ENCODE results near the gene CBLB. TPM values are rescaled to one million over a fixed set of nuclear protein-coding genes. Genes with fewer than 3 reads are reported as not detected.

Gene CBLB
- total RNA-seq, 1 experiment from 2014 or later, result 98.8 TPM

DNA sequence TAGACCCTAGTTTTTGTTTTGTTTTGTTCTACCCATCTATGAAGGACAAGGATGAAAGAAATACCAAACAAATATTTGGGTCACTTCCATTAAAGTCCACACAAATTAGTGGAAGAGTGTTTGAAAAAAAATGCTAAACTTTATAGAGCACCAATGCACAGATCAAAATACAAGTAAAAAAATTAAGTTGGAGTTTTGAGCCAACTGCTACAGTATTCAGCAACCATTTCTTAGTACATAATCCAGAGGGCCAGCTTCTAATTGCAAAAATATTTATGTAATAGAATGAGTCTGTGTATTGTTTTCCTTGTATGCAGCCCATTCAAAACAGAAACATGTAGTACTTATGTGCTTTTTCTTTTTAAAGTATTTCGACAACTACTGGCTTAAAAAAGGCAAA lies 121.1 kb downstream of the CBLB start:
- Histone ChIP-seq H3K4me1 (ENCODE audit: low read length) (peaks cover 70% of the 10 kb centered on the region), H3K9me3 (ENCODE audit: low read length) (no peaks in the 10 kb centered on the region), H3K4me2 (ENCODE audit: low read depth, low read length, poor library complexity, severe bottlenecking) (peak overlapping the region; percentile 0), H3K27me3 (ENCODE audit: low read length) (no peaks in the 10 kb centered on the region), H2AFZ (ENCODE audit: low read length) (no peak overlapping the region), H4K20me1 (ENCODE audit: insufficient read depth, low read depth, low read length) (no peaks in the 10 kb centered on the region), H3K79me2 (ENCODE audit: low read length) (peaks cover 84% of the 10 kb centered on the region), H3K27ac (ENCODE audit: low read length) (peak overlapping the region; percentile 42; the same call in 1 of the 2 replicates), H3K4me3 (ENCODE audit: low read length) (no peak overlapping the region), H3K36me3 (ENCODE audit: insufficient read depth, low read length) (peaks cover 52% of the 10 kb centered on the region), H3K9me2 (replicated peaks; ENCODE audit: insufficient read depth, low read length) (no peaks in the 10 kb centered on the region), H3K9ac (ENCODE audit: low read length) (no peak overlapping the region)
- DNase-seq, result no peak

DNA sequence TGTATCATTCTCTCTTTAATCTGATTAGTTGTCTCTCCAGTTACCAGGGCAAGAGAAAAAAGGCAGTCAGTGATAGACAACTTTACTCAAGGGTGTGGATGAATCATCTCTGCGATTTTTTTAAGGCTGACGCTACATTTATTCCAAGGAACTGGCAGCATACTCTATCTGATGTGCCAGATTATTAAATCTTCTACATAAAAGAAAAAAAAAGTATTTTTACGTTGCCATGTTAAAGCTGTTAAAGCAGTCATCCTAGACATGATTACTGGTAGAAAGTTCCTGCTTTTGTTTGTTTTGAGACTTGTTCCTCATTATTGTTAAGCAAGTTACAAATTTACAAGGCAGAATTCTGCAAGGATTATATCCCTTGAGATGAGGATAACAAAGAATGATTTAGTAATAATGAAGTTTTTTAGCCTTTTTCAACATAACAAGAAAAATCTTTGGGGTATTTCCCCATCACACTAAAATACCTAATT lies 121.7 kb downstream of the CBLB start:
- H3K27ac ChIP-seq (ENCODE audit: low read length), result peak overlapping the region; percentile 42; the same call in 1 of the 2 replicates
- H3K9me2 ChIP-seq (replicated peaks; ENCODE audit: insufficient read depth, low read length), result no peaks in the 10 kb centered on the region
- H2AFZ ChIP-seq (ENCODE audit: low read length), result no peak overlapping the region
- peaks cover 78% of the 10 kb centered on the region for H3K79me2 ChIP-seq (ENCODE audit: low read length)
- H3K9me3 ChIP-seq (ENCODE audit: low read length), result no peaks in the 10 kb centered on the region
- no peak overlapping the region for H3K9ac ChIP-seq (ENCODE audit: low read length)
- peaks cover 65% of the 10 kb centered on the region for H3K4me1 ChIP-seq (ENCODE audit: low read length)
- H3K4me3 ChIP-seq (ENCODE audit: low read length), result no peak overlapping the region
- H3K36me3 ChIP-seq (ENCODE audit: insufficient read depth, low read length), result peaks cover 58% of the 10 kb centered on the region
- peak overlapping the region; percentile 0 for H3K4me2 ChIP-seq (ENCODE audit: low read depth, low read length, poor library complexity, severe bottlenecking)
- no peak for DNase-seq
- H4K20me1 ChIP-seq (ENCODE audit: insufficient read depth, low read depth, low read length), result no peaks in the 10 kb centered on the region
- H3K27me3 ChIP-seq (ENCODE audit: low read length), result no peaks in the 10 kb centered on the region

- no peak overlapping the region for H2AFZ ChIP-seq (ENCODE audit: low read length)
- H3K27me3 ChIP-seq (ENCODE audit: low read length), result no peaks in the 10 kb centered on the region
- H3K4me1 ChIP-seq (ENCODE audit: low read length), result peaks cover 58% of the 10 kb centered on the region
- no peak overlapping the region for H3K9ac ChIP-seq (ENCODE audit: low read length)
- no peak for DNase-seq
- H3K9me2 ChIP-seq (replicated peaks; ENCODE audit: insufficient read depth, low read length), result no peaks in the 10 kb centered on the region
- peaks cover 63% of the 10 kb centered on the region for H3K36me3 ChIP-seq (ENCODE audit: insufficient read depth, low read length)
- no peaks in the 10 kb centered on the region for H3K9me3 ChIP-seq (ENCODE audit: low read length)
- H3K27ac ChIP-seq (ENCODE audit: low read length), result peak overlapping the region; percentile 42; the same call in 1 of the 2 replicates
- H3K79me2 ChIP-seq (ENCODE audit: low read length), result peaks cover 78% of the 10 kb centered on the region
- H4K20me1 ChIP-seq (ENCODE audit: insufficient read depth, low read depth, low read length), result no peaks in the 10 kb centered on the region
- H3K4me3 ChIP-seq (ENCODE audit: low read length), result no peak overlapping the region
- H3K4me2 ChIP-seq (ENCODE audit: low read depth, low read length, poor library complexity, severe bottlenecking), result peak overlapping the region; percentile 0
Observed at GRCh38 chr3:105746231-105746996, 122.4 kb downstream of the CBLB start.

DNA sequence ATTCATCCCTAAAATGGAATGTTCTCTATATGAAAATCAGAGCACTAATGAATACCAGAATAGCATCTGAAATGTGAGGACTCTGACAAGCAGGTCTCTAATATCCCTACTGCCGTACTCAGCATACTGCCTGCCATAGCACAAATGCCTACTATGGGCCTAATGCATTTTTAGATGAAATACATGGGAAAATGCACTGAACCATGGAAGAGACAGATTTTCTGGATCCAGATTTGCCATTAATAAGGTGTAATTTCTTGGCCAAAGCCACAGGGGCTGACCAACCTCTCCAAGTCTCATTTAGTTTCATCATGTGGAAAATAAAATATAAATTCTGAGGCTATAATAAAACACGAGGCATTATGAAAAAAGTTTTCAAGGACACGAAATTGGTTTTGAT lies 123.8 kb downstream of the CBLB start:
- H3K4me2 ChIP-seq (ENCODE audit: low read depth, low read length, poor library complexity, severe bottlenecking), result no peak overlapping the region
- no peak overlapping the region for H2AFZ ChIP-seq (ENCODE audit: low read length)
- H3K4me3 ChIP-seq (ENCODE audit: low read length), result no peak overlapping the region
- H3K9me3 ChIP-seq (ENCODE audit: low read length), result no peaks in the 10 kb centered on the region
- peaks cover 44% of the 10 kb centered on the region for H3K4me1 ChIP-seq (ENCODE audit: low read length)
- no peak overlapping the region for H3K9ac ChIP-seq (ENCODE audit: low read length)
- no peak for DNase-seq
- peak overlapping the region; percentile 4; the same call in 1 of the 2 replicates for H3K27ac ChIP-seq (ENCODE audit: low read length)
- no peaks in the 10 kb centered on the region for H3K27me3 ChIP-seq (ENCODE audit: low read length)
- no peaks in the 10 kb centered on the region for H3K9me2 ChIP-seq (replicated peaks; ENCODE audit: insufficient read depth, low read length)
- H3K79me2 ChIP-seq (ENCODE audit: low read length), result peaks cover 70% of the 10 kb centered on the region
- peaks cover 55% of the 10 kb centered on the region for H3K36me3 ChIP-seq (ENCODE audit: insufficient read depth, low read length)
- no peaks in the 10 kb centered on the region for H4K20me1 ChIP-seq (ENCODE audit: insufficient read depth, low read depth, low read length)

DNA sequence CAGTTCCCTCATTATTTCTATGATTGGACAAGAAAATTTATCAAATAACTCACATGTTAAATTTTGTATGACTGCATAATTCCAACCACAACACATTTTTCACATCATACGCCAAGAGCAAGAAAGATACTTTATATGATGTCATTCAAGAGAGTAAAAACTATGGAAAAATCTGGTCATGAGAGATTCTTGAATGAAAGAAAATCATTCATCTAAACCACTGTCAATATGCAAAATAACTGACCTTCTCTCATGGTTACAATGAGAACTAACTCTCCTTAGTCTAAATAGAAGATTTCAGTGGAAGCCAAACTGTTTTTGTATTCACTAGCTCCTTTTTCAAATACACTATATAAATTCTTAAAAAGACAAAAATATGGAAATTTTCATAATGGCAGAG lies 124.6 kb downstream of the CBLB start:
- Histone ChIP-seq H3K4me2 (ENCODE audit: low read depth, low read length, poor library complexity, severe bottlenecking) (no peak overlapping the region), H3K4me1 (ENCODE audit: low read length) (peaks cover 38% of the 10 kb centered on the region), H3K79me2 (ENCODE audit: low read length) (peaks cover 63% of the 10 kb centered on the region), H2AFZ (ENCODE audit: low read length) (no peak overlapping the region), H3K9ac (ENCODE audit: low read length) (no peak overlapping the region), H3K4me3 (ENCODE audit: low read length) (no peak overlapping the region), H3K27me3 (ENCODE audit: low read length) (no peaks in the 10 kb centered on the region), H3K9me2 (replicated peaks; ENCODE audit: insufficient read depth, low read length) (no peaks in the 10 kb centered on the region), H4K20me1 (ENCODE audit: insufficient read depth, low read depth, low read length) (no peaks in the 10 kb centered on the region), H3K9me3 (ENCODE audit: low read length) (no peaks in the 10 kb centered on the region), H3K27ac (ENCODE audit: low read length) (no peak overlapping the region; the same call in 1 of the 2 replicates), H3K36me3 (ENCODE audit: insufficient read depth, low read length) (peaks cover 56% of the 10 kb centered on the region)
- DNase-seq, result no peak

GRCh38 chr3:105733356-105733755 lies 135.5 kb downstream of the CBLB start:
- peaks cover 59% of the 10 kb centered on the region for H3K36me3 ChIP-seq (ENCODE audit: insufficient read depth, low read length)
- H3K79me2 ChIP-seq (ENCODE audit: low read length), result 0 out of 2 replicates have a peak, but pooled peaks cover 8% of the 10 kb centered on the region
- no peak overlapping the region for H3K4me2 ChIP-seq (ENCODE audit: low read depth, low read length, poor library complexity, severe bottlenecking)
- H3K9me3 ChIP-seq (ENCODE audit: low read length), result no peaks in the 10 kb centered on the region
- no peak for DNase-seq
- no peaks in the 10 kb centered on the region for H3K27me3 ChIP-seq (ENCODE audit: low read length)
- H2AFZ ChIP-seq (ENCODE audit: low read length), result no peak overlapping the region
- H3K4me1 ChIP-seq (ENCODE audit: low read length), result peaks cover 13% of the 10 kb centered on the region
- H4K20me1 ChIP-seq (ENCODE audit: insufficient read depth, low read depth, low read length), result no peaks in the 10 kb centered on the region
- no peak overlapping the region for H3K27ac ChIP-seq (ENCODE audit: low read length)
- no peaks in the 10 kb centered on the region for H3K9me2 ChIP-seq (replicated peaks; ENCODE audit: insufficient read depth, low read length)
- H3K4me3 ChIP-seq (ENCODE audit: low read length), result no peak overlapping the region
- H3K9ac ChIP-seq (ENCODE audit: low read length), result no peak overlapping the region

DNA sequence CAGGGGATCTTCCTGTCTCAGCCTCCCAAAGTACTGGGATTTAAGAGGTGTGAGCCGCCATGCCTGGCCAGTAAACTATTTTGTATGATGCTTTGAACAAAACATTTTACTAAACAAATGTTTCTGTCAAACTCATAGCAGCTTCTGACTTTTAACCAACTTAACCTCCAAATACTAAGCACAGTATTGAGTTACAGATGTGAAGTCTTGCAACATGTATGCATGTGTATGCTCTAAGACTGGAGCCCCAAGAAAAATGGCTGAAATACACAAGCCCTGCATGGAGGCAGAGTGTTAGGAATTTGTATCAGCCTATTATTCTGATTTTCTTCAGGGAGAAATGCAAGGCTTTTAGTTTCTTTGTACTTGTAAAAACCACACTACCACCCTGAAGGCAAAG lies 137.1 kb downstream of the CBLB start:
- Histone ChIP-seq H3K4me2 (ENCODE audit: low read depth, low read length, poor library complexity, severe bottlenecking) (no peak overlapping the region), H3K27me3 (ENCODE audit: low read length) (no peaks in the 10 kb centered on the region), H3K36me3 (ENCODE audit: insufficient read depth, low read length) (peaks cover 65% of the 10 kb centered on the region), H3K4me1 (ENCODE audit: low read length) (peaks cover 13% of the 10 kb centered on the region), H4K20me1 (ENCODE audit: insufficient read depth, low read depth, low read length) (no peaks in the 10 kb centered on the region), H3K9ac (ENCODE audit: low read length) (no peak overlapping the region), H3K4me3 (ENCODE audit: low read length) (no peak overlapping the region), H2AFZ (ENCODE audit: low read length) (no peak overlapping the region), H3K27ac (ENCODE audit: low read length) (peak overlapping the region; percentile 9; the same call in 1 of the 2 replicates), H3K9me3 (ENCODE audit: low read length) (no peaks in the 10 kb centered on the region), H3K79me2 (ENCODE audit: low read length) (0 out of 2 replicates have a peak, but pooled peaks cover 8% of the 10 kb centered on the region), H3K9me2 (replicated peaks; ENCODE audit: insufficient read depth, low read length) (no peaks in the 10 kb centered on the region)
- DNase-seq, result no peak

DNA sequence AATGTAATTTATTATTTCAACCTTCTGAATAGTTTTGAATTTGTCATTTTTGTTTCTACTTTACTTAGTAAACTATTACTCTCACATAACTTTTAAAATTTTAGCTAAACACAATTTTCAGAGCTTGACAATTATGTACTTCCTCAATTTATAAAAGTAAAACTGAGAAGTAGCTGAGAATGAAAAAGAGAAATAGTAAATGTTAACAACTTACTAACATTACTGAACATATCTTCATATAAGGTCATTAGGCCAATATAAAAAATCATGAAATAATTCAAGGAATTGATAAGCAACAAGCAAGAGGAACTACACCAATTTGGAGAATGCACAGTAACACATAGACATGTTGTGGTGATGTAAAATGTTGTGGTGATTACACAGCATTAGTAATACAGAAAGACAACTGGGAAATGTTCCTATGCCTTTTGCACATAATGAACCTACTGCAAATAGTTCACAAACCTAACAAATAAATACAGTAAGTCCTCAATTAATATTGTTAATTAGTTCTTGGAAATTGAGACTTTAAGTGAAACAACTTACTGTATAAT lies 137.9 kb downstream of the CBLB start:
- Histone ChIP-seq H3K9me3 (ENCODE audit: low read length) (no peaks in the 10 kb centered on the region), H3K36me3 (ENCODE audit: insufficient read depth, low read length) (peaks cover 61% of the 10 kb centered on the region), H3K27me3 (ENCODE audit: low read length) (no peaks in the 10 kb centered on the region), H3K9me2 (replicated peaks; ENCODE audit: insufficient read depth, low read length) (no peaks in the 10 kb centered on the region), H3K79me2 (ENCODE audit: low read length) (0 out of 2 replicates have a peak, but pooled peaks cover 8% of the 10 kb centered on the region), H4K20me1 (ENCODE audit: insufficient read depth, low read depth, low read length) (no peaks in the 10 kb centered on the region), H2AFZ (ENCODE audit: low read length) (no peak overlapping the region), H3K27ac (ENCODE audit: low read length) (peak overlapping the region; percentile 55; the same call in 1 of the 2 replicates), H3K9ac (ENCODE audit: low read length) (no peak overlapping the region), H3K4me2 (ENCODE audit: low read depth, low read length, poor library complexity, severe bottlenecking) (no peak overlapping the region), H3K4me1 (ENCODE audit: low read length) (peaks cover 13% of the 10 kb centered on the region), H3K4me3 (ENCODE audit: low read length) (no peak overlapping the region)
- no peak for DNase-seq
